ENCODE results near the gene TSPAN9. TPM values are rescaled to one million over a fixed set of nuclear protein-coding genes. Genes with fewer than 3 reads are reported as not detected.

Gene TSPAN9
- total and polyA plus RNA-seq, 2 experiments from 2014 or later = 6.0 to 31.5 TPM

DNA sequence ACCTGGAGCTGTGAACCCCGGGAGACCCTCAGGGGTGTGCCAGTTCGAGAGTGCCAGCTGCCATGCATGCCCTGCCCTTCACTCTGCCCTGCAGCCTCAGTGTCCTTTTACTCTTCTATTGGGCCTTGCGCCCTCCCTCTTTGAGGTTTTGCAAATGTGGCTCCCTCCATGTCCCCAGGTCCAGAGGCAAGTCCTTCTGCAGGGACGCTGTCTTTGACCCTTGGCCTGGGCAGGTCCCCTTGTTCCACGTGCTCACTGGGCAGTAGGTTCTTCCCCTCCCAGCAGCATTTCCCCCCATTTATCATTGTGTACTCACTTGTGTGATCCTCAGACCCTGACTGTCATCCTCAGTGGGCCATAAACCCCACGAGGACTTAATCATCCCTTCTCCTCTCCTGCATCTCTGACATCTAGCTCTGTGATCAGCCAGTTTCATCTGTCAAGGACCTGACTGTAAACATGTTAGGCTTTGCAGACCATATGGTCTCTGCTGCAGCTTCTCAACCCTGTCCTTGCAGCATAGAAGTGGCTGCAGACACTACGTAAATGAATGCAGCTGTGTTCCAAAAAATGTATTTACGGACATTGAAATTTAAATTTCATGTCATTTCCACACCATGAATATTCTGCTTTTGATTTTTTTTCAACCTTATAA is 36.6 kb downstream of the TSPAN9 start:
- Histone ChIP-seq H3K27me3 (ENCODE audit: insufficient read depth) (no peaks in the 10 kb centered on the region), H3K27ac (ENCODE audit: low read depth) (no peak overlapping the region), H4K20me1 (replicated peaks; ENCODE audit: insufficient read depth) (peaks cover 3% of the 10 kb centered on the region; the same call in 1 of the 2 replicates), H3K9me2 (ENCODE audit: insufficient read depth) (no peaks in the 10 kb centered on the region), H3K36me3 (ENCODE audit: insufficient read depth) (no peaks in the 10 kb centered on the region), H3F3A (replicated peaks; ENCODE audit: low read depth) (no peaks in the 10 kb centered on the region), H3K4me3 (no peak overlapping the region), H2AFZ (no peak overlapping the region), H3K4me2 (no peak overlapping the region), H3K79me2 (replicated peaks; ENCODE audit: insufficient read depth) (no peaks in the 10 kb centered on the region), H3K4me1 (ENCODE audit: insufficient read depth) (no peaks in the 10 kb centered on the region)
- no peak for DNase-seq (ENCODE audit: low spot score)
- H3K27ac Mint-ChIP-seq = no peak overlapping the region
- H3K27me3 Mint-ChIP-seq (ENCODE audit: insufficient read depth, low read depth, poor library complexity) = peaks cover 9% of the 10 kb centered on the region
- no peaks in the 10 kb centered on the region for H3K9me3 Mint-ChIP-seq
- TF ChIP-seq ZNF331 (CRISPR knock-in tag; IDR thresholded peaks at IDR 0.05; ENCODE audit: low read depth) = no peak
- no peak for TF ChIP-seq CREB1 (CRISPR knock-in tag; IDR thresholded peaks at IDR 0.05; ENCODE audit: low read depth)
- TF ChIP-seq, protein P1, sequence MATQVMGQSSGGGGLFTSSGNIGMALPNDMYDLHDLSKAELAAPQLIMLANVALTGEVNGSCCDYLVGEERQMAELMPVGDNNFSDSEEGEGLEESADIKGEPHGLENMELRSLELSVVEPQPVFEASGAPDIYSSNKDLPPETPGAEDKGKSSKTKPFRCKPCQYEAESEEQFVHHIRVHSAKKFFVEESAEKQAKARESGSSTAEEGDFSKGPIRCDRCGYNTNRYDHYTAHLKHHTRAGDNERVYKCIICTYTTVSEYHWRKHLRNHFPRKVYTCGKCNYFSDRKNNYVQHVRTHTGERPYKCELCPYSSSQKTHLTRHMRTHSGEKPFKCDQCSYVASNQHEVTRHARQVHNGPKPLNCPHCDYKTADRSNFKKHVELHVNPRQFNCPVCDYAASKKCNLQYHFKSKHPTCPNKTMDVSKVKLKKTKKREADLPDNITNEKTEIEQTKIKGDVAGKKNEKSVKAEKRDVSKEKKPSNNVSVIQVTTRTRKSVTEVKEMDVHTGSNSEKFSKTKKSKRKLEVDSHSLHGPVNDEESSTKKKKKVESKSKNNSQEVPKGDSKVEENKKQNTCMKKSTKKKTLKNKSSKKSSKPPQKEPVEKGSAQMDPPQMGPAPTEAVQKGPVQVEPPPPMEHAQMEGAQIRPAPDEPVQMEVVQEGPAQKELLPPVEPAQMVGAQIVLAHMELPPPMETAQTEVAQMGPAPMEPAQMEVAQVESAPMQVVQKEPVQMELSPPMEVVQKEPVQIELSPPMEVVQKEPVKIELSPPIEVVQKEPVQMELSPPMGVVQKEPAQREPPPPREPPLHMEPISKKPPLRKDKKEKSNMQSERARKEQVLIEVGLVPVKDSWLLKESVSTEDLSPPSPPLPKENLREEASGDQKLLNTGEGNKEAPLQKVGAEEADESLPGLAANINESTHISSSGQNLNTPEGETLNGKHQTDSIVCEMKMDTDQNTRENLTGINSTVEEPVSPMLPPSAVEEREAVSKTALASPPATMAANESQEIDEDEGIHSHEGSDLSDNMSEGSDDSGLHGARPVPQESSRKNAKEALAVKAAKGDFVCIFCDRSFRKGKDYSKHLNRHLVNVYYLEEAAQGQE (IDR thresholded peaks at IDR 0.05; ENCODE audit: unreplicated experiment) = no peak
- no peak for TF ChIP-seq JUNB (IDR thresholded peaks at IDR 0.05; ENCODE audit: unreplicated experiment)
- TF ChIP-seq STAT1 (IDR thresholded peaks at IDR 0.05; ENCODE audit: unreplicated experiment) = no peak
- no peak for ATAC-seq
- H3K4me3 Mint-ChIP-seq = no peak overlapping the region
- no peaks in the 10 kb centered on the region for H3K36me3 Mint-ChIP-seq (ENCODE audit: low read depth)
- H3K4me1 Mint-ChIP-seq = peaks cover 11% of the 10 kb centered on the region; the same call in 2 of the 3 replicates

GRCh38 chr12:3114671-3115070 is 37.5 kb downstream of the TSPAN9 start:
- Histone ChIP-seq H4K20me1 (replicated peaks; ENCODE audit: insufficient read depth) (peaks cover 3% of the 10 kb centered on the region; the same call in 1 of the 2 replicates), H3K27me3 (ENCODE audit: insufficient read depth) (no peaks in the 10 kb centered on the region), H2AFZ (no peak overlapping the region), H3K4me1 (ENCODE audit: insufficient read depth) (no peaks in the 10 kb centered on the region), H3K4me3 (no peak overlapping the region), H3K36me3 (ENCODE audit: insufficient read depth) (no peaks in the 10 kb centered on the region), H3K9me2 (ENCODE audit: insufficient read depth) (no peaks in the 10 kb centered on the region), H3K79me2 (replicated peaks; ENCODE audit: insufficient read depth) (no peaks in the 10 kb centered on the region), H3K27ac (ENCODE audit: low read depth) (no peak overlapping the region), H3K4me2 (no peak overlapping the region), H3F3A (replicated peaks; ENCODE audit: low read depth) (no peaks in the 10 kb centered on the region)
- no peak for DNase-seq (ENCODE audit: low spot score)
- no peaks in the 10 kb centered on the region for H3K36me3 Mint-ChIP-seq (ENCODE audit: low read depth)
- ATAC-seq = no peak
- H3K4me3 Mint-ChIP-seq = no peak overlapping the region
- peaks cover 14% of the 10 kb centered on the region for H3K4me1 Mint-ChIP-seq
- no peak overlapping the region for H3K27ac Mint-ChIP-seq
- peaks cover 11% of the 10 kb centered on the region for H3K27me3 Mint-ChIP-seq (ENCODE audit: insufficient read depth, low read depth, poor library complexity)
- no peaks in the 10 kb centered on the region for H3K9me3 Mint-ChIP-seq
- no peak for TF ChIP-seq JUNB (IDR thresholded peaks at IDR 0.05; ENCODE audit: unreplicated experiment)
- no peak for TF ChIP-seq CTCF (conservative IDR thresholded peaks at IDR 0.05; ENCODE audit: low read depth in 2 of 2)
- no peak for TF ChIP-seq EZH2phosphoT487 (IDR thresholded peaks at IDR 0.05; ENCODE audit: unreplicated experiment)
- no peak for TF ChIP-seq POLR2AphosphoS5 (IDR thresholded peaks at IDR 0.05; ENCODE audit: low read depth)
- TF ChIP-seq STAT1 (IDR thresholded peaks at IDR 0.05; ENCODE audit: unreplicated experiment) = no peak
- no peak for TF ChIP-seq EZH2 (IDR thresholded peaks at IDR 0.05; ENCODE audit: low read depth, unreplicated experiment)
- TF ChIP-seq ZNF331 (CRISPR knock-in tag; IDR thresholded peaks at IDR 0.05; ENCODE audit: low read depth) = no peak
- TF ChIP-seq, protein P2, sequence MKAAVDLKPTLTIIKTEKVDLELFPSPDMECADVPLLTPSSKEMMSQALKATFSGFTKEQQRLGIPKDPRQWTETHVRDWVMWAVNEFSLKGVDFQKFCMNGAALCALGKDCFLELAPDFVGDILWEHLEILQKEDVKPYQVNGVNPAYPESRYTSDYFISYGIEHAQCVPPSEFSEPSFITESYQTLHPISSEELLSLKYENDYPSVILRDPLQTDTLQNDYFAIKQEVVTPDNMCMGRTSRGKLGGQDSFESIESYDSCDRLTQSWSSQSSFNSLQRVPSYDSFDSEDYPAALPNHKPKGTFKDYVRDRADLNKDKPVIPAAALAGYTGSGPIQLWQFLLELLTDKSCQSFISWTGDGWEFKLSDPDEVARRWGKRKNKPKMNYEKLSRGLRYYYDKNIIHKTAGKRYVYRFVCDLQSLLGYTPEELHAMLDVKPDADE (IDR thresholded peaks at IDR 0.05) = no peak
